HEK293T (cell line): ENCODE results near the gene ASF1B.

ENCODE experiments used
- BHLHE40 ChIP-seq: fragments of 450-650 bp; IDR thresholded peaks from 2 replicates; pipeline ENCODE4 v1.6.1; 2016; ENCODE audit warnings: mild to moderate bottlenecking, moderate library complexity, borderline replicate concordance
- CTBP1 ChIP-seq: fragments of 450-650 bp; IDR thresholded peaks from 2 replicates; pipeline ENCODE4 v1.6.1; 2016; ENCODE audit warnings: borderline replicate concordance
- ELF4 ChIP-seq: fragments of 450-650 bp; IDR thresholded peaks from 2 replicates; pipeline ENCODE4 v1.6.1; 2017; ENCODE audit warnings: antibody characterized with exemption
- FOXK2 ChIP-seq: fragments of 450-650 bp; IDR thresholded peaks from 2 replicates; pipeline ENCODE4 v1.6.1; 2016; ENCODE audit warnings: mild to moderate bottlenecking
- FOXM1 ChIP-seq: fragments of 450-650 bp; IDR thresholded peaks from 2 replicates; pipeline ENCODE4 v1.6.1; 2017; ENCODE audit warnings: mild to moderate bottlenecking, borderline replicate concordance
- L3MBTL2 ChIP-seq: fragments of 450-650 bp; conservative IDR thresholded peaks from 2 replicates; pipeline ENCODE4 v1.6.1; 2016; ENCODE audit warnings: mild to moderate bottlenecking
- LEF1 ChIP-seq: fragments of 450-650 bp; IDR thresholded peaks from 2 replicates; pipeline ENCODE4 v1.6.1; 2017; ENCODE audit warnings: mild to moderate bottlenecking, borderline replicate concordance
- SP1 ChIP-seq: fragments of 450-650 bp; IDR thresholded peaks from 2 replicates; pipeline ENCODE4 v1.6.1; 2017
- TARDBP ChIP-seq: fragments of 450-650 bp; IDR thresholded peaks from 2 replicates; pipeline ENCODE4 v1.6.1; 2016
- ZNF384 ChIP-seq: fragments of 450-650 bp; IDR thresholded peaks from 2 replicates; pipeline ENCODE4 v1.6.1; 2016
- TF ChIP-seq, protein P1 (sequence below): fragments of 450-650 bp; IDR thresholded peaks from 2 replicates; pipeline ENCODE4 v1.6.1; 2016

DNA sequence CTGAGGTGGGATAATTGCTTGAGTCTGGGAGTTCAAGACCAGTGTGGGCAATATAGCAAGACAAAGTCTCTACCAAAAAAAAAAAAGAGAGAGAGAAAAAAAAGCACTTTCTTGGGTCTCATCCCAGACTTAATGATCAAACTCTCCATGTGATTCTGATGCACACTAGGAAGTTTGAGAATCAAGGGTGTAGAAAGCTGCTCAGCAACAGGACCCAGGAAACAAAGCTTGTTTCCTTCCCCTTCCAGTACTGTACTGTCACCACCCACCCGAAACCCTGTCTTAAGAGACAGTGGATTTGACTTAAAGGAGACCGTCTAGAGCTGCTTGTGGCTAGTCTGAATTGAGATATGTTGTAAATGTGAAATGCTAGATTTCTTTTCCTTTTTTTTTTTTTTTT is 58.0 kb downstream of the ASF1B start:
- TF ChIP-seq LEF1, result no peak
- TF ChIP-seq FOXM1, result no peak
- TF ChIP-seq SP1, result no peak
- TF ChIP-seq TARDBP, result no peak
- TF ChIP-seq CTBP1, result no peak
- TF ChIP-seq BHLHE40, result no peak
- no peak for TF ChIP-seq ELF4
- TF ChIP-seq, protein P1, sequence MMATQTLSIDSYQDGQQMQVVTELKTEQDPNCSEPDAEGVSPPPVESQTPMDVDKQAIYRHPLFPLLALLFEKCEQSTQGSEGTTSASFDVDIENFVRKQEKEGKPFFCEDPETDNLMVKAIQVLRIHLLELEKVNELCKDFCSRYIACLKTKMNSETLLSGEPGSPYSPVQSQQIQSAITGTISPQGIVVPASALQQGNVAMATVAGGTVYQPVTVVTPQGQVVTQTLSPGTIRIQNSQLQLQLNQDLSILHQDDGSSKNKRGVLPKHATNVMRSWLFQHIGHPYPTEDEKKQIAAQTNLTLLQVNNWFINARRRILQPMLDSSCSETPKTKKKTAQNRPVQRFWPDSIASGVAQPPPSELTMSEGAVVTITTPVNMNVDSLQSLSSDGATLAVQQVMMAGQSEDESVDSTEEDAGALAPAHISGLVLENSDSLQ, result no peak
- TF ChIP-seq L3MBTL2, result no peak
- no peak for TF ChIP-seq FOXK2
- no peak for TF ChIP-seq ZNF384
